ENCODE results near the gene MRC2.
"Not testable (repeated sequence)": the region's sequence is repeated elsewhere in the genome, so short reads cannot be mapped to it uniquely, and the experiment has no call there.

The MRC2 gene

GRCh38 chr17:62684179-62684578, 56.7 kb downstream of the MRC2 start:
- H3K27me3 Mint-ChIP-seq: no peaks in the 10 kb centered on the region
- no peak overlapping the region for H3K27ac Mint-ChIP-seq
- H3K36me3 Mint-ChIP-seq: no peaks in the 10 kb centered on the region
- H3K4me1 Mint-ChIP-seq: no peaks in the 10 kb centered on the region
- DNase-seq (ENCODE audit: low spot score in 2 of 2): no peak
- no peaks in the 10 kb centered on the region for H3K9me3 Mint-ChIP-seq
- no peak for ATAC-seq (ENCODE audit: low read depth)
- H3K4me3 Mint-ChIP-seq: no peak overlapping the region

- Mint-ChIP-seq H3K9me3 (no peaks in the 10 kb centered on the region), H3K27ac (no peak overlapping the region), H3K4me1 (no peaks in the 10 kb centered on the region), H3K4me3 (no peak overlapping the region), H3K27me3 (no peaks in the 10 kb centered on the region), H3K36me3 (no peaks in the 10 kb centered on the region)
- no peak for ATAC-seq (ENCODE audit: low read depth)
- no peak for DNase-seq (ENCODE audit: low spot score in 2 of 2)
Measured at GRCh38 chr17:62687997-62688396, 60.5 kb downstream of the MRC2 start.

- H3K27me3 Mint-ChIP-seq: no peaks in the 10 kb centered on the region
- no peak overlapping the region for H3K27ac Mint-ChIP-seq
- no peak for DNase-seq (ENCODE audit: low spot score in 2 of 2)
- no peaks in the 10 kb centered on the region for H3K9me3 Mint-ChIP-seq
- H3K4me3 Mint-ChIP-seq: no peak overlapping the region
- no peaks in the 10 kb centered on the region for H3K36me3 Mint-ChIP-seq
- ATAC-seq (ENCODE audit: low read depth): no peak
- no peaks in the 10 kb centered on the region for H3K4me1 Mint-ChIP-seq
Measured at GRCh38 chr17:62688398-62689160, 61.1 kb downstream of the MRC2 start.

DNA sequence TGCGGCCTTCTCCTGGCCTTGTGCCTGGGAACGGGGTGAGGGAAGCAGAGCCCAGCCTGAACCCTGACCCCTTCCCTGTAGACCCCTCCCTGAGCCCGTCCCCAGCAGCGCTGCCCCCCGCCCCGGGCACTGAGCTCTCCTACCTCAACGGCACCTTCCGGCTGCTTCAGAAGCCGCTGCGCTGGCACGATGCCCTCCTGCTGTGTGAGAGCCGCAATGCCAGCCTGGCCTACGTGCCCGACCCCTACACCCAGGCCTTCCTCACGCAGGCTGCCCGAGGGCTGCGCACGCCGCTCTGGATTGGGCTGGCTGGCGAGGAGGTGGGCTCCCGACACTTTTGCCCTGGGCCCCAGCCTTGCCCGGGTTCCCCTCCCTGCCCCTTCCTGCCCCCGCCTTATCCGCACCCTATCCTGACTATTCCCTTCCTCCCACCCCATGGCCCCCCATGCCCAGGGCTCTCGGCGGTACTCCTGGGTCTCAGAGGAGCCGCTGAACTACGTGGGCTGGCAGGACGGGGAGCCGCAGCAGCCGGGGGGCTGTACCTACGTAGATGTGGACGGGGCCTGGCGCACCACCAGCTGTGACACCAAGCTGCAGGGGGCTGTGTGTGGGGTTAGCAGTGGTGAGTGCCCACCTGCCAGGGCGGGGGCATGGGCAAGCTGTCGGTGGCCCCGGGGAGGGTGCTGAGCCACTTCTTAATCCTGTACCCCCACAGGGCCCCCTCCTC, 62.1 kb downstream of the MRC2 start:
- no peak overlapping the region for H3K4me3 Mint-ChIP-seq
- no peaks in the 10 kb centered on the region for H3K4me1 Mint-ChIP-seq
- ATAC-seq (ENCODE audit: low read depth) (no peak), DNase-seq (ENCODE audit: low spot score in 2 of 2) (no peak)
- H3K27ac Mint-ChIP-seq: no peak overlapping the region
- peaks cover 5% of the 10 kb centered on the region for H3K27me3 Mint-ChIP-seq
- H3K9me3 Mint-ChIP-seq: no peaks in the 10 kb centered on the region
- H3K36me3 Mint-ChIP-seq: no peaks in the 10 kb centered on the region

- no peaks in the 10 kb centered on the region for H3K4me1 Mint-ChIP-seq
- H3K27ac Mint-ChIP-seq: no peak overlapping the region
- H3K36me3 Mint-ChIP-seq: no peaks in the 10 kb centered on the region
- no peaks in the 10 kb centered on the region for H3K9me3 Mint-ChIP-seq
- DNase-seq (ENCODE audit: low spot score in 2 of 2) (no peak), ATAC-seq (ENCODE audit: low read depth) (no peak)
- H3K27me3 Mint-ChIP-seq: peaks cover 7% of the 10 kb centered on the region
- no peak overlapping the region for H3K4me3 Mint-ChIP-seq
Measured at GRCh38 chr17:62690168-62690897, 62.9 kb downstream of the MRC2 start.

GRCh38 chr17:62691589-62691915, 64.1 kb downstream of the MRC2 start:
- not testable (repeated sequence) for H3K9me3 Mint-ChIP-seq; DNase-seq (ENCODE audit: low spot score in 2 of 2); ATAC-seq (ENCODE audit: low read depth); H3K27ac Mint-ChIP-seq; H3K4me3 Mint-ChIP-seq; H3K27me3 Mint-ChIP-seq; H3K4me1 Mint-ChIP-seq; H3K36me3 Mint-ChIP-seq

- H3K27me3 Mint-ChIP-seq: peaks cover 7% of the 10 kb centered on the region
- H3K4me3 Mint-ChIP-seq: no peak overlapping the region
- H3K27ac Mint-ChIP-seq: no peak overlapping the region
- ATAC-seq (ENCODE audit: low read depth) (no peak), DNase-seq (ENCODE audit: low spot score in 2 of 2) (no peak)
- H3K36me3 Mint-ChIP-seq: no peaks in the 10 kb centered on the region
- H3K9me3 Mint-ChIP-seq: no peaks in the 10 kb centered on the region
- H3K4me1 Mint-ChIP-seq: no peaks in the 10 kb centered on the region
Measured at GRCh38 chr17:62692159-62692651, 64.7 kb downstream of the MRC2 start.

- H3K9me3 Mint-ChIP-seq: no peaks in the 10 kb centered on the region
- peaks cover 7% of the 10 kb centered on the region for H3K27me3 Mint-ChIP-seq
- no peaks in the 10 kb centered on the region for H3K36me3 Mint-ChIP-seq
- no peaks in the 10 kb centered on the region for H3K4me1 Mint-ChIP-seq
- ATAC-seq (ENCODE audit: low read depth) (no peak), DNase-seq (ENCODE audit: low spot score in 2 of 2) (no peak)
- no peak overlapping the region for H3K27ac Mint-ChIP-seq
- H3K4me3 Mint-ChIP-seq: no peak overlapping the region
Measured at GRCh38 chr17:62692721-62693431, 65.4 kb downstream of the MRC2 start.

DNA sequence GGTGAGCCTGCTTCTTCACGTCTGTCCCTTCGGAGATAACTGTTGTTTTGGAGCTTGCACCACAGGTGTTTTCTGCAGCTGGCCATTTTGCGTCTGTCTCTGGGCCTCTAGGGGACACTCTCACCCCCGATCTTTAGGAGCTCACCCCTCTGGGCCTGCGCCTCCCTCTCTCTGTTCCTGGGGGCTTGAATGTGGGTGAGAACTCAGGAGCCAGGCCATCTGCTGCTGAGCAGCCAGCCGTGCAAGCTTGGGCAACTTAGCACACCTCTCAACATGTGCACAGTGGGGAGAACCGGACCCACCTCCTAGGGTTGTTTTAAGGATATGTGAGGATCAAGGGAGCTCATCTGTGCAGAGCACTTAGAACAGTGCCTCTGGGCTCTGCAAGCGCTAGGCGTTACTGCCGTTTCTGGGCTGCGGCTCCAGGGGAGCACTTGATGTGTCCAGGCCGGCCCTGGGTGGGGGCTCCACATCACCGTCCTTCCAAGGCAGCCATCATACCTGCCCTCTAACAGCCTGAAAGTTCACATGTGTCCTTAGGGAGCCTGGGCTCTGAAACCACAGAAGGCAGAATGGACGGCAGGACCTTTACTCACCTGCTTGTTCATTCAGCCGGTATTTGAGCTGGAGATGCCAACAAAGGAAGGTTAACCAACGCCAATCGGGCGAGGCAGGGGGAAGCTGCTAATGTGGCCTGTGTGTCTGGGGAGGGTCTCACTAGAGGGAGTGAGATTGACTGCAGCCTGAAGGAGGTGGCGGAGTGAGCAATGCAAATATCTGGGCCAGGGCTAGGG, 66.3 kb downstream of the MRC2 start:
- H3K27ac Mint-ChIP-seq: no peak overlapping the region
- no peak for ATAC-seq (ENCODE audit: low read depth)
- H3K27me3 Mint-ChIP-seq: peaks cover 7% of the 10 kb centered on the region
- no peaks in the 10 kb centered on the region for H3K9me3 Mint-ChIP-seq
- no peaks in the 10 kb centered on the region for H3K4me1 Mint-ChIP-seq
- no peak overlapping the region for H3K4me3 Mint-ChIP-seq
- no peaks in the 10 kb centered on the region for H3K36me3 Mint-ChIP-seq
- no peak for DNase-seq (ENCODE audit: low spot score in 2 of 2)

DNA sequence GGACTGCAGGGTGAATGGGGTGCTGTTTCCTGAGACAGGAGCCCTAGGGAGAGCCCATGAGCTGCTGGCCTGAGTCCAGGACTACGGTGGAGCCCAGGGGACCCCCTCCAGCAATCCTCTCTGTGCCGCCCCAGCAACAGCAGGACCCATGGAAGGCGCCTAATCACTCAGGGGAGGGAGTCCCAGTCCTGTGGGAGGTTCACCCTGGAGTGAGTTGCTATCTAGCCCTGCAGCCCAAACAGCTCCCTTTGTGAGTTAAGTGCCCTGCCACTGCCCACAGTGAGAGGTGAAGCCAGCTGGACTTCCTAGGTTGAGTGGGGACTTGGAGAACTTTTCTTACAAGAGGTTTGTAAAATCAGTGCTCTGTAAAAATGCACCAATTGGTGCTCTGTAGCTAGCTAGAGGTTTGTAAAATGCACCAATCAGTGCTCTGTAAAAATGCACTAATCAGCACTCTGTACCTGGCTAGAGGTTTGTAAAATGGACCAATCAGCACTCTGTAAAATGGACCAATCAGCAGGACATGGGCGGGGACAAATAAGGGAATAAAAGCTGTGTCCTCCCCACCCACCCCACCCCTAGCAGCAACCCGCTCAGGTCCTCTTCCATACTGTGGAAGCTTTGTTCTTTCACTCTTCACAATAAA, 67.7 kb downstream of the MRC2 start:
- peaks cover 11% of the 10 kb centered on the region for H3K27me3 Mint-ChIP-seq
- H3K4me1 Mint-ChIP-seq; DNase-seq (ENCODE audit: low spot score in 2 of 2); ATAC-seq (ENCODE audit: low read depth); H3K36me3 Mint-ChIP-seq; H3K4me3 Mint-ChIP-seq; H3K9me3 Mint-ChIP-seq; H3K27ac Mint-ChIP-seq: not testable (repeated sequence)

DNA sequence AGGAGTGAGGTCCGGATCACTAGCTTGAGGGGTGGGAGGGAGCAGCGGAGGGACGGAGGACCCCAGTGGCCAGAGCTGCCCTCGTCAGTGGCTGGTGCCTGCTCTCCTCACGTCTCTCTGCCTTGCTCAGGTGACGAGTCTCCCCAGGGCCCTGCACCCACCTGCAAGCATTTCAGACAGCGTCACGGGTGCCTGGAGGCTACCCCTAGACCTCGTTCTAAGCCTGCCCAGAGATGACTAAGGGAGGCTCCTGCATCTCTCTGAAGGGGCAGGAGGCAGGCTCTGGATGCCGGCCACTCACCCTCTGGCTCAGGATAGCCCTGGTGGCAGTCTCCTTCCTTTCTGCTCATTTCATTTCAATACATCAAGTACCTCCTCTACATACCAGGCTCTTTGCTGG, 68.8 kb downstream of the MRC2 start:
- H3K36me3 Mint-ChIP-seq: no peaks in the 10 kb centered on the region

GRCh38 chr17:62696726-62697490, 69.4 kb downstream of the MRC2 start:
- H3K36me3 Mint-ChIP-seq: no peaks in the 10 kb centered on the region
- H3K9me3 Mint-ChIP-seq: no peaks in the 10 kb centered on the region
- H3K27me3 Mint-ChIP-seq: peaks cover 13% of the 10 kb centered on the region
- H3K4me1 Mint-ChIP-seq: no peaks in the 10 kb centered on the region
- DNase-seq (ENCODE audit: low spot score in 2 of 2): no peak
- H3K4me3 Mint-ChIP-seq: no peak overlapping the region
- H3K27ac Mint-ChIP-seq: no peak overlapping the region
- ATAC-seq (ENCODE audit: low read depth): no peak

More for the DNA sequence above, 68.8 kb downstream of the MRC2 start:
- Mint-ChIP-seq H3K4me1 (no peaks in the 10 kb centered on the region), H3K4me3 (no peak overlapping the region), H3K27ac (no peak overlapping the region), H3K27me3 (peaks cover 13% of the 10 kb centered on the region), H3K9me3 (no peaks in the 10 kb centered on the region)
- DNase-seq (ENCODE audit: low spot score in 2 of 2) (no peak), ATAC-seq (ENCODE audit: low read depth) (no peak)
